DOHH2 (cell line): ENCODE data around the gene C5orf47.

Source experiments
- EZH2phosphoT487 ChIP-seq: fragments of 200-600 bp; sonication (generic); IDR thresholded peaks from 2 replicates; pipeline ENCODE4 v1.6.1; 2017; ENCODE audit warnings: borderline replicate concordance, mild to moderate bottlenecking, antibody characterized with exemption, low read length, moderate library complexity, mixed read lengths
- TF ChIP-seq, protein P1 (sequence below): fragments of 200-600 bp; sonication (generic); IDR thresholded peaks from one replicate; pipeline ENCODE4 v1.5.1; 2014; ENCODE audit warnings: antibody characterized with exemption, mild to moderate bottlenecking, low read depth, low read length; ENCODE audit not compliant: poor library complexity, severe bottlenecking

DNA sequence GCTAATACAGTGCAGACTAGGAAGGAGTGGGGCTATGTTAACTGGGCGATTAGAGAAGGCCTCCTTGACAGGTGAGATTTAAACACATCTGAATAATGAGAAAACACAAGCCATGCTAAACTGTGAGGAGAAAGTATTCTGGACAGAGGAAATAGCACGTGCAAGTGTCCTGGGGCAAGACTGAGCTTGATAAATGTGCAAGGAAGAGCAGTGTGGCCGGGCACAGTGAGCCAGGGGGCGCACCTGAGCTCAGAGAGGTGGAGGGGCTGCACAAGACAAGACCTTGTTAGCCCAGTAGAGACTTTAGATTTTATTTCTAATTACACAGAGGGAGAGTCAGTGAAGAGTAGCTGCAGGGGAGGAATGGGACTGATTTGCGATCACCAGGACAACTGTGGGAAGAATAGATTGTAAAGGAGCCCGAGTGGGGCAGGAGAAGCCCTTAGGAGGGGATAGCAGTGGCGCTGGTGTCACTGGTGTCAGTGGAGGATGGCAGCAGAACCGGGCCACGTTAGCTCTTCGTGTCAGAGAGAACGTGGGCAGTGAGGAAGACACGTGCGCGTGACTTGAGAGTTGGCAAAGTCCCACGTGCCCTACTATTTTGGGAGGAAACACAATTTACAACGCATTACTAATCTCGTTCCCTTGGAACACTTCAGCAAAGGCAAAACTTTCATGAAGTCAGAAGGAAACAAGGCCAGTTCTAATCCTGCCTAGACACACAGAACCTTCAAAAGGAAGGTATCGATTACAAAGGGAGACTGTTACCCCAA is 17.9 kb upstream of the C5orf47 start:
- TF ChIP-seq, protein P1, sequence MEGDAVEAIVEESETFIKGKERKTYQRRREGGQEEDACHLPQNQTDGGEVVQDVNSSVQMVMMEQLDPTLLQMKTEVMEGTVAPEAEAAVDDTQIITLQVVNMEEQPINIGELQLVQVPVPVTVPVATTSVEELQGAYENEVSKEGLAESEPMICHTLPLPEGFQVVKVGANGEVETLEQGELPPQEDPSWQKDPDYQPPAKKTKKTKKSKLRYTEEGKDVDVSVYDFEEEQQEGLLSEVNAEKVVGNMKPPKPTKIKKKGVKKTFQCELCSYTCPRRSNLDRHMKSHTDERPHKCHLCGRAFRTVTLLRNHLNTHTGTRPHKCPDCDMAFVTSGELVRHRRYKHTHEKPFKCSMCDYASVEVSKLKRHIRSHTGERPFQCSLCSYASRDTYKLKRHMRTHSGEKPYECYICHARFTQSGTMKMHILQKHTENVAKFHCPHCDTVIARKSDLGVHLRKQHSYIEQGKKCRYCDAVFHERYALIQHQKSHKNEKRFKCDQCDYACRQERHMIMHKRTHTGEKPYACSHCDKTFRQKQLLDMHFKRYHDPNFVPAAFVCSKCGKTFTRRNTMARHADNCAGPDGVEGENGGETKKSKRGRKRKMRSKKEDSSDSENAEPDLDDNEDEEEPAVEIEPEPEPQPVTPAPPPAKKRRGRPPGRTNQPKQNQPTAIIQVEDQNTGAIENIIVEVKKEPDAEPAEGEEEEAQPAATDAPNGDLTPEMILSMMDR: peak; percentile 54
- no peak for TF ChIP-seq EZH2phosphoT487
